Measurements from ENCODE around the gene SMPD3. TPM values are rescaled to one million over a fixed set of nuclear protein-coding genes. Genes with fewer than 3 reads are reported as not detected.

The SMPD3 gene
- total RNA-seq, 1 experiment from 2014 or later: 0.70 TPM

GRCh38 chr16:68389750-68390371, 58.4 kb downstream of the SMPD3 start:
- no peak overlapping the region for H2BK15ac ChIP-seq (ENCODE audit: low read depth, low read length)
- no peak overlapping the region for H2BK12ac ChIP-seq (ENCODE audit: insufficient read length, low read depth, low read length)
- Mint-ChIP-seq H3K9me3 (no peaks in the 10 kb centered on the region; a peak in 1 of 5 replicates), H3K27me3 (ENCODE audit: low read depth) (peaks cover 1% of the 10 kb centered on the region; the same call in 1 of the 2 replicates), H3K4me1 (peaks cover 56 to 61% of the 10 kb centered on the region in 2 experiments), H3K27ac (0 out of 7 replicates have a peak overlapping the region, but pooled peaks of 1 of the 3 experiments have one; percentile 33), H3K36me3 (ENCODE audit: insufficient read depth in 1 of 3, low read depth in 3 of 3) (no peaks in the 10 kb centered on the region), H3K4me3 (no peak overlapping the region)
- no peak overlapping the region for H3T11ph ChIP-seq (ENCODE audit: low read length)
- no peak overlapping the region for H2AFZ ChIP-seq (ENCODE audit: low read length)
- no peak overlapping the region for H3K27ac ChIP-seq (ENCODE audit: insufficient read length, low read depth, low read length)
- no peak overlapping the region for H3K9ac ChIP-seq (ENCODE audit: extremely low read depth, insufficient read length, low read length)
- H3K4me2 ChIP-seq (ENCODE audit: insufficient read depth, insufficient read length, low read length): no peak overlapping the region
- H2BK120ac ChIP-seq (ENCODE audit: low read depth, low read length, poor library complexity, severe bottlenecking): no peak overlapping the region
- no peak overlapping the region for H2BK20ac ChIP-seq (ENCODE audit: low read depth, low read length, poor library complexity, severe bottlenecking)
- no peak overlapping the region for H3K23ac ChIP-seq (ENCODE audit: insufficient read length, low read depth, low read length)
- no peak for DNase-seq
- no peak overlapping the region for H3K4ac ChIP-seq (ENCODE audit: low read depth, low read length)
- H3K79me1 ChIP-seq (ENCODE audit: insufficient read depth, low read depth, low read length, poor library complexity, severe bottlenecking): no peaks in the 10 kb centered on the region
- H3K14ac ChIP-seq (ENCODE audit: insufficient read depth, low read length): no peak overlapping the region
- WGBS (ENCODE audit: extremely low coverage, insufficient read length, low lambda C conversion rate): no CpG with 5 or more reads among the region's 6 CpGs
- TF ChIP-seq CTCF (conservative IDR thresholded peaks at IDR 0.05): no peak
- H3K56ac ChIP-seq (ENCODE audit: insufficient read length, low read depth, low read length): no peak overlapping the region
- H4K91ac ChIP-seq (ENCODE audit: insufficient read length, low read depth, low read length): no peak overlapping the region
- no peak overlapping the region for H4K5ac ChIP-seq (ENCODE audit: insufficient read length, low read depth, low read length)
- H3K18ac ChIP-seq (ENCODE audit: insufficient read length, low read depth, low read length): no peak overlapping the region
- no peaks in the 10 kb centered on the region for H3K79me2 ChIP-seq (ENCODE audit: insufficient read depth, low read length)
- no peaks in the 10 kb centered on the region for H3K9me3 ChIP-seq (ENCODE audit: control insufficient read depth, low read depth, low read length)
- H3K23me2 ChIP-seq (ENCODE audit: insufficient read length, low read depth, low read length, poor library complexity, severe bottlenecking): no peaks in the 10 kb centered on the region
- H4K8ac ChIP-seq (replicated peaks; ENCODE audit: insufficient read length, low read depth, low read length): no peak overlapping the region
- H3K27me3 ChIP-seq (ENCODE audit: insufficient read depth, low read length): no peaks in the 10 kb centered on the region
- H2BK5ac ChIP-seq (ENCODE audit: insufficient read length, low read length): no peak overlapping the region
- H3K4me1 ChIP-seq (ENCODE audit: insufficient read depth, low read length): peaks cover 11% of the 10 kb centered on the region; the same call in 1 of the 2 replicates
- no peaks in the 10 kb centered on the region for H4K20me1 ChIP-seq (ENCODE audit: control insufficient read depth, insufficient read depth, insufficient read length)
- H2AK5ac ChIP-seq (ENCODE audit: insufficient read length, low read length): no peak overlapping the region
